NCI-H345 treated with DMSO at 0.1 percent for 48 hours (cell line): ENCODE measurements around the gene NISCH.

Source experiments
- DNase-seq: peaks from one replicate; lab custom pipeline; 2025; ENCODE audit not compliant: unreplicated experiment; lab: John Stamatoyannopoulos, UW

Gene NISCH

DNA sequence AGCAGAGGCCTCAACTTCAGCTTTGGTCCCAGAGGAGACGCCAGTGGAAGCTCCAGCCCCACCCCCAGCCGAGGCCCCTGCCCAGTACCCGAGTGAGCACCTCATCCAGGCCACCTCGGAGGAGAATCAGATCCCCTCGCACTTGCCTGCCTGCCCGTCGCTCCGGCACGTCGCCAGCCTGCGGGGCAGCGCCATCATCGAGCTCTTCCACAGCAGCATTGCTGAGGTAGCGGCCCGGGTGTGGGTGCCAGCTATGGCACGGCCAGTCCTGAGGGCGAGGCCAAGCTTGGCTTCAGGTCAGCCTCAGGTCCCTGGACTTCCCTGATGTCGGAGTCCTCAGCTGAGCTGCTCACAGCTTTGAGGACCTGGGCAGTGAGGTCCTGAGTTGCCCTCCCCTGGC, 34.0 kb downstream of the NISCH start:
- no peak for DNase-seq

DNA sequence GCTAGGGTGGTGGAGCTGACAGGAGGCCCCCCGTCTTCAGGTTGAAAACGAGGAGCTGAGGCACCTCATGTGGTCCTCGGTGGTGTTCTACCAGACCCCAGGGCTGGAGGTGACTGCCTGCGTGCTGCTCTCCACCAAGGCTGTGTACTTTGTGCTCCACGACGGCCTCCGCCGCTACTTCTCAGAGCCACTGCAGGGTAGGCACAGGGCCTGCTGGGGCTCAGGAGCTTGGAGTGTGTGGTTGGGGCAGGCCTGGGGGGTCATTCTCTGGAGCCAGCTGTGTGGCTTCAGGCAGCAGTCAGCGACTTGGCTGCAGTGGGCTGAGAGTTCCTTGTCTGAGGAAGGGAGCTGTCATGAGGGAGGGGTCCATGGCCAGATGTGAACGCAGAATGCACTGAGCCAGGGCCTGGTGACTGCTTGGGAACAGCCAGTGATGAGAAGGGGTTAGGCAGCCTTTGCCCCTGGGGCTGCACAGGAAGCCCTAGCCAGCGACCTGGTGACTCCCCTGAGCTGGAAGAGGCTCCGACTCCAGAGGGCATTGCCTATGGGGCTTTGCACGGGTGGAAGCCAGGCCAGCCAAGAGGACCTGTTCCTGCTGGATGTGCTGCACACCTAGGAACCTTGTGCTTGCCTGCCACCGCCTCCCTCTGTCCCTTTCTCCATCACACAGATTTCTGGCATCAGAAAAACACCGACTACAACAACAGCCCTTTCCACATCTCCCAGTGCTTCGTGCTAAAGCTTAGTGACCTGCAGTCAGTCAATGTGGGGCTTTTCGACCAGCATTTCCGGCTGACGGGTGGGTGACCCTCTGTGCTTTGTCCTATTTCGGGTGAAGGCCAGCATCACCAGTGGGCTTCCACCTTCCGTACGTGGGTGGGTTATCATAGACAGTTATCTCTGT, 34.9 kb downstream of the NISCH start:
- DNase-seq: no peak

DNA sequence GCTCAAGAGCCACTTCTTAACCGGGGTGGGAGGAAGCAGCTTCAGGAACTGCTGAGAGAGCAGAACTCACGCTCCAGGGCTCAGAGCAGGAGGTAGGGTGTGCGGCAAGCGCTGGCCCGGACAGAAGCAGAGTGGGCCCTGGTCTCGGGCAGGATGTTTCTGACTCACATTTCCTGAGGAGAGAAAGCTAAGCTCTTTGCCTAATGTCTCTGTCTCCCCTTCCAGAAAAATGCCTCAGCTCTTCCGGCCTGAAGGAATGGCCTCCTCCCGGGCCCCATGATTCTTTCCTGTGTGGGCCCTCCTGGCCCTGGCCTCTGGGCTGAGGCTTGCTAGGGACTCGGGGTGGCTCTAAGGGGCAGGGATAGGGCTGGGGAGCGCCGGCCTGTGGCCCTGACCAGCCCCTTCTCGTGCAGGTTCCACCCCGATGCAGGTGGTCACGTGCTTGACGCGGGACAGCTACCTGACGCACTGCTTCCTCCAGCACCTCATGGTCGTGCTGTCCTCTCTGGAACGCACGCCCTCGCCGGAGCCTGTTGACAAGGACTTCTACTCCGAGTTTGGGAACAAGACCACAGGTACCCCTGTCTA, 35.6 kb downstream of the NISCH start:
- no peak for DNase-seq

DNA sequence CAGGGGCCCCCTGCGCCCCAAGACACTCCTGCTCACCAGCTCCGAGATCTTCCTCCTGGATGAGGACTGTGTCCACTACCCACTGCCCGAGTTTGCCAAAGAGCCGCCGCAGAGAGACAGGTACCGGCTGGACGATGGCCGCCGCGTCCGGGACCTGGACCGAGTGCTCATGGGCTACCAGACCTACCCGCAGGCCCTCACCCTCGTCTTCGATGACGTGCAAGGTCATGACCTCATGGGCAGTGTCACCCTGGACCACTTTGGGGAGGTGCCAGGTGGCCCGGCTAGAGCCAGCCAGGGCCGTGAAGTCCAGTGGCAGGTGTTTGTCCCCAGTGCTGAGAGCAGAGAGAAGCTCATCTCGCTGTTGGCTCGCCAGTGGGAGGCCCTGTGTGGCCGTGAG, 36.7 kb downstream of the NISCH start:
- DNase-seq: no peak

DNA sequence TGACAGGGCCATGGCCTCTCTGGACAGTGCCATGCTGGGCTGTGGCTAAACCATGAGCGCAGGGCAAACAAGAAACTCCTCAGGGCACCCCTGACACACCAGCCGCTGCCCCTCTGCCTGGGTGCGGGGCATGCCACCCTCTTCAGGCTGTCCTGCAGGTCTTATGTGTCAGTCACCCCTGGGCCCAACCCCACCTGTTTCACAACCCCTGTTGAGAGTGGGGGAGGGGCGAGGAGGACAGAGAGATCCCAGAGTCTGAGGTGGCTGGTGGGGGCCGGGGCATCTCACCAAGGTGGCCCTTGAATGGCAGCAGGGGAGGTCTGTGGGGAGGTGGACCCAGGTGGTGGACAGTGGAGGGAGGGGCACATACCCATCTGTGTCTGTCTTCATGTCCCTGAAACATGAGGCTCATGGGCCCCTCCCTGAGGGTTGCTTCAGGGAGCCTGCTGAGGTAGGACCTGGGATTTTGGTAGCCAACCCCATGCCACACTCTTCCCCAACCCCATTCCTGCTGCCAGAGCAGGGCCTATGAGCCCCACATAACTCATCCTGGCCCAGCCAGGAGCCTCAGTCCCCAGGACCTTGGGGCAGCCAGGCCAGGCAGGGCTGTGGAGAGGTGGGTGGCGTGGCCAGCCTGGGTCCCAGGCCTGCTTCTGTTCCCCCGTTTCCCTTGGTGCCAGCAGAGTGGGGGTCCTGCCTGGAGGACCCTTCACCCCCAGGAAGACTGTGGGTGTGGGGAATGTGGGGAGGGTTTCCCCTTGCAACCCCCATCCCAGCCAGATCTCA, 38.0 kb downstream of the NISCH start:
- no peak for DNase-seq

DNA sequence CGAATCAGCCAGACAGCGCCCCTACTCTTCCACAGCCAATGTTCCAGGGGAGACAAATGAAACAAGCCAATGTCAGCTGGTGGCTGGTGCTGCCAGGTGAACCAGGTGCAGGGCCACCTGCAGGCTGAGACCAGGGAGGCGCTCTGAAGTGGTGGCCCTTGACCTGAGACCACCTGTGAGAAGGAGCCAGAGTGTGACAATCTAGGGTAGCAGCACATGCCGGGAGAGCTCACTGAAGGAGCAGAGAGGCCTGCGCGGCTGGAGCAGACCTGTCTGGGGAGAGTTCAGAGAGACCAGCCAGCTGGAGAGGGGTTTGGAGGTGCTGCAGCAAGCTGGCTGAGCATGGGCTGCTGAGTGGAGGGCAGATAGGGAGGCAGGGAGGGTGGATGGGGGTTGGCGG, 39.0 kb downstream of the NISCH start:
- no peak for DNase-seq

DNA sequence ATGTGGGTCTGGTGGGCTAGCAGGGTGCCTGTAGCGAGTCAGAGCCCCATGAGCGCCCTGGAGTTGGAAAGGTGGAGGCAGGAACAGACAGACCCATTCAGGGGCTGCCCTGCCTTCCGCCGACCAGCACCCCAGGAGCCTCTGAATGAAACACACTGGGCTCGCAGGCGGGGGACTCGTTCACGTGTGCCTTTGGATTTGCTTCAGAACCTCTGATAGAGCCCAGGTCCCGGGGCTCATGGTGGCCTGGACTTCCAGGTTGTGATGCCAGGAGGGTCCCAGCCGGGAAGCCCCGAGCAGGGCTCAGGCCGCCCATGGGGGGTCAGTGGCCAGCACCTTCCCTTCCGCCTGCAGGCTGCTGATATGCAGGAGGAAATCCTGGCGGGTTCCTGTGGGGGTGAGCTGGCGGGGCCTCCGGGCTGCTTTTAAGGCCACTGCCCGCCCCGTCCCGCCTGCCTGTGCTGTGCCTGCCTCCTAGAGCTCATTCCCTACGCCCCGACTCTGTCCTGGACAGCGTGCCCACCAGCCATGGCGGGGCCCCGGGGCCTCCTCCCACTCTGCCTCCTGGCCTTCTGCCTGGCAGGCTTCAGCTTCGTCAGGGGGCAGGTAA, 39.6 kb downstream of the NISCH start, which contains the start of gene STAB1:
Gene STAB1, plus strand, starts transcription at position 453 of the 610 bp plus-strand sequence. Its CDS starts 76 bp downstream, at position 529.
- no peak for DNase-seq

DNA sequence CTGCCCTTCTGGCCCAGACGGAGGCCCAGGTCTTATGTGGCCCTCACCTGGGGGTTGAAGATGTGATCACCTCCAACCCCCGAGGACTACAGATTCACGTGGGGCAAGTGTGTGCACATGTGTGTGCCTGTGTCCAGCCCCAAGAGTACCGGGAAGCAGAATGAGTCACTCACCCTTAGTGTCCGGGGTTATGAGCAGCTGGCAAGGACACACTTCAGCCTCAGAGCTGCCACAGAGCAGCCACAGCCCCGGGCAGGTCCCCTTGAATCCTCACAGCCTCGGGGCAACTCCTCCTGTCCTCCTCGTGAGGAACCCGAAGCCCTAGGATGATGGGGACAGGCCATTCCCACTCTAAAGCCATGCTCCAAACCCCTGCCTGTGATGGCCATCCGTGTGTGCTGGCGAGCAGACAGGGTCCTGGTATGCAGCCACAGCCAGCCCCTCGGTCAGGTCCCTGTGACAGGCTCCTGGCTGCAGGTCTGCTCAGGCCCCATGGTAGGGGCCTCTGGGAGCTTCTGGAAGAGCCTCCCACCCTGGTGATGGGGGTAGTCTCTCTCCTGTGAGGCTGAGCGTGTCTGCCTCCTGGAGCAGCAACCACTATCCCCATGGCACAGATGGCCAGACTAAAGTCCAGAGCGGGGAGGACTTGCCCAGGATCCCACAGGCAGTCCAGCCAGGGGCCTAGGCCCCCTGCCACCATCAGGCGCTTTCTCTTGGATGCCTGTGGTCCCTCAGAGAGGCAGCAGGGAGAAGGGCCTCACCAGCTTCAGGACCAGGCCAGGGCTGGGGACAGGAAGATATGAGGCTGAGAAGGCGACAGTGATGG, 40.6 kb downstream of the NISCH start:
- no peak for DNase-seq

DNA sequence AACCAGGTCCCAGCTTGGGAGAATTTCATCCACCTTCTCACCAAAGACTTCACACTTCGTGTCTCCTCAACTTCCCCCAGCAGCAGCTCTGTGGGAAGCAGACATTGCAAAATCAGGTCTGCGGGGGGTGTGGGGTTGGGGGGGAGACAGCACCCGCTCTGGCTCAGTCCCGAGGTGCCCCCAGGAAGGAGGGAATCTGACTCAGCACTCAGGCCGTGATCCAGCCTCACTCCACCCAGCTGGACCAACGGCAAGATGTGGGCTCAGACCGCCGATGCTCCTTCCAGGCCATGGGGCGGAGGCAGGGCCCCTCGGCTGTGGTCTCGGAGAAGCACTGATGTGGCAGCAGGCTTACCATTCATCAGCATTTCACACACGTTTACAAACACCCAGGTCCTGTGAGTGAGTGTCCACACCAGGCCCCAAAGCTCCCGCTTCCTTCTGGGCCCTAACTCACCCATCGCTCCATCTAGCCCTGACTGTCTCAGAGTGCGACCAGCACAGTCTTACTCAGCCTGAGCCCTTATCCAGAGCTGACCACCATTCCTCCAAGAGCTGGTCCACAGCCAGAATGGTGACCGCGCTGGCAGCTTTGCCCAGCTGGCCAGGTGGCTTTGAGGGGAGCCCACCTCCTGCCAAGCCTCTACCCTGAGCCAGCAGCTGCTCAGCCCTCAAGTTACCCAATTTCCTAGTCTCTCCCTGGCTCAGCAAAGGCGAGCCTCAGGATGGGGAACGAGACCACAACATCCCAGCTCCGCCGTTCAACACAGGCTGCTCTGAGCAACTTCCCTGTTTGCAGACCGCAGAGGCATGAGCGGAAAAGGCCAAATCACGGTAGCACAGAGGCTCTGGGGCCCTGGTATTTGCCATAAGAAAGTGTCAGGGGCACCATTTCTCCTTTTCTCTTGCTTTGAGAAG, 43.0 kb downstream of the NISCH start:
- no peak for DNase-seq

DNA sequence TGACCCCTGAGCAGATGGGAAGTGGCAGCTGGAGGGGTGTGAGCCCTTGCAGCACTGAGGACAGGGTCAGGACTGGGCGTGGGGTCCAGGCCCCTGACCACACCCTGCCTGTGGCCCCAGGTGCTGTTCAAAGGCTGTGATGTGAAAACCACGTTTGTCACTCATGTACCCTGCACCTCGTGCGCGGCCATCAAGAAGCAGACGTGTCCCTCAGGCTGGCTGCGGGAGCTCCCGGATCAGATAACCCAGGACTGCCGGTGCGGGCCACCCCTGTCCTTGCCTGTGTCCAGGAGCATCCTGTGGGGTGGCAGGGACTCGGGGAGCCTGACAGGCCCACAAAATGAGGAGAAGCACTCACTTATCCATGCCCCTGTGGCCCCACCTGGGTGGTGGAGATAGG, 45.6 kb downstream of the NISCH start:
- DNase-seq: no peak

DNA sequence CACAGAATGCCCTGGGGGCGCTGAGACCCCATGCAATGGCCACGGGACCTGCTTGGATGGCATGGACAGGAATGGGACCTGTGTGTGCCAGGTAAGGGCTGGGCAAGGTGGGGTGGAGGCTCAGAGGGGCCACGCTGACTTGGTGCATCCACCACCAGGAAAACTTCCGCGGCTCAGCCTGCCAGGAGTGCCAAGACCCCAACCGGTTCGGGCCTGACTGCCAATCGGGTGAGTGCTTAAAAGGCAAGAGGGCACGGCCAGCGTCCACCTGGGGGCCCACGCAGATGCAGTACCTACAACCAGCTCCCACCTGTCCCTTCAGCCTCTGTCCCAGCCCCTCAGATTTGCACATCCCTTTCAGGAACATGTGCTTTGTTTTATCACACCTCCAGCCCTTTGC, 46.6 kb downstream of the NISCH start:
- DNase-seq: no peak

DNA sequence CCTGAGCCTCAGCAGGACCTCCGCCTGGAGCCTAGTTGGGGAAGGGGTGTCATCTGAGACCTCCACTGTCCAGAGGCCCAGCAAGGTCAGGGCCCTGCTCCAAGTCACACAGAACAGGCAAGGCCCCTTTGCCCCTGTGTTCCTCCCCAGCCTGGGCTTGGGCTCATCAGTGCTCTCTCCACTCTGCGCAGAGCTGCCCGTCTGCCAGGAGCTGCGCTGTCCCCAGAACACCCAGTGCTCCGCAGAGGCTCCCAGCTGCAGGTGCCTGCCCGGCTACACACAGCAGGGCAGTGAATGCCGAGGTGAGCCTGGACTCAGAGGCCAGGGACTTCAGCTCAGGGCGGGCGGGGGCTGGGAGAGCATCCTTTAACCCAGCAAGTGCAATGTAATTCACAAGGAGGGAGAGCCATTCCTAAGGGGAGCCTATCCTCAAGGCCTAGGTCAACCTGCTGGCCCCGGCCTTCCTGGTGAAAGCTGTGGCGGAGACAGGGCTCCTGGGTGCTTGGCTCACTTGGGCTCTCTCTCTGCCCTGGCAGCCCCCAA, 47.5 kb downstream of the NISCH start:
- DNase-seq: no peak

DNA sequence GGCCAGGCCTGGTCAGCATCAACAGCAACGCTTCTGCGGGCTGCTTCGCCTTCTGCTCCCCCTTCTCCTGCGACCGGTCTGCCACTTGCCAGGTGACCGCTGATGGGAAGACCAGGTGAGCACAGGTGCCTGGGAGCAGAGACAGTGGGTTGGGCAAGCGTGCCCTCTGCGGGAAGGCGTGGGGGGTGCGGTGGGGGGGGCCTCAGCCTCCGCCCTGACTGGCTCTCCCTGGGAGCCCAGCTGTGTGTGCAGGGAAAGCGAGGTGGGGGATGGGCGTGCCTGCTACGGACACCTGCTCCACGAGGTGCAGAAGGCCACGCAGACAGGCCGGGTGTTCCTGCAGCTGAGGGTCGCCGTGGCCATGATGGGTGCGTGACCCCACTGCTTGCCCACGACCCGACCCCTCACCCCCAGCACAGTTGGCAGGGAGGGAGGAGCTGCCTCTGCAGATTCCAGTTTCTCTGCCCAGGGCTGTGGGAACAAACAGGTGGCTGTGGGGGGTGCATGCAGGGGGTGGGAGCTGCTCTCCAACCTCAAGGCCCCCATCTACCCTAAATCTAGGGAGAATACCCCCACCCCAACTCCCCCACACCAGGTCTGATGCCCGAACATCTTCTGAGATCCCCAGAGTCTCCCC, 48.5 kb downstream of the NISCH start:
- no peak for DNase-seq

DNA sequence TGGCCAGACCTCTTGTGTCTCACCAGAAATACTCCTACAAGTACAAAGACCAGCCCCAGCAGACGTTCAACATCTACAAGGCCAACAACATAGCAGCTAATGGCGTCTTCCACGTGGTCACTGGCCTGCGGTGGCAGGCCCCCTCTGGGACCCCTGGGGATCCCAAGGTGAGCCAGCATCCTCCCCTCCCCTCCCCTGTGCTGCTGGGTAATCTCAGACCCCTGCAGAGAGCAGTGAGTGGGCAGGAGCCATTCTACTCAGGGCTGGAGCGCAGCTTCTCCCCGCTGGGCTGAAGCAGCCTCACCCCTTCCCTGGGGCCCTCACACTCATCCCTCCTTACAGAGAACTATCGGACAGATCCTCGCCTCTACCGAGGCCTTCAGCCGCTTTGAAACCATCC, 49.6 kb downstream of the NISCH start:
- no peak for DNase-seq

DNA sequence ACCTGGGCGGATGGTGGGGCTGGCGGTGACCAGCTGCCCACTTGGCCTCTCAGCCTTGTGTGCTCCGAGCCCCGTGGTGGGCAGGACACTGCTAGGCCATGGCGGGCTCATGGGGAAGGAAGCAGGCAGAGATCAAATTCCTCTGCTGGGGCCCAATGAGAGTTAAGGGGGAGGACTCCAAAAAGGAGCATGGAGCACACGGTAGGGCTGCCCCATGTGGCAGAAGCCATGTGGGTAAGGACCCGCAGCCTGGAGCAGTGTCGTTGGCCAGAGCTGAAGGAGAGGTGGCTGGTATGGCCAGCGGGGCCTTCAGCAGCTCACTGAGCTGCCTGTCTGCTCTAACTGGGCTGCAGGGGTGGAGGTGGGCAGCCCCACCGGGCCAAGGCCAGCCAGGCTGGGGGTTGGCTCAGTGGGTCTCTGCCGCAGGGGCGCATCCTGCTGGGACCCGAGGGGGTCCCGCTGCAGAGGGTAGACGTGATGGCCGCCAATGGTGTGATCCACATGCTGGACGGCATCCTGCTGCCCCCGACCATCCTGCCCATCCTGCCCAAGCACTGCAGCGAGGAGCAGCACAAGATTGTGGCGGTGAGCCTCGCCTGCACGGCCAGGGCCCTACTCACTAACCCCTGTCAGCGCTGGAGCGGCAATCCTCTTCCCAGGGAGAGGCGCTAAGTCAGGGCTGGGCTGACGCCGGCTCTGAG, 51.0 kb downstream of the NISCH start:
- DNase-seq: no peak

DNA sequence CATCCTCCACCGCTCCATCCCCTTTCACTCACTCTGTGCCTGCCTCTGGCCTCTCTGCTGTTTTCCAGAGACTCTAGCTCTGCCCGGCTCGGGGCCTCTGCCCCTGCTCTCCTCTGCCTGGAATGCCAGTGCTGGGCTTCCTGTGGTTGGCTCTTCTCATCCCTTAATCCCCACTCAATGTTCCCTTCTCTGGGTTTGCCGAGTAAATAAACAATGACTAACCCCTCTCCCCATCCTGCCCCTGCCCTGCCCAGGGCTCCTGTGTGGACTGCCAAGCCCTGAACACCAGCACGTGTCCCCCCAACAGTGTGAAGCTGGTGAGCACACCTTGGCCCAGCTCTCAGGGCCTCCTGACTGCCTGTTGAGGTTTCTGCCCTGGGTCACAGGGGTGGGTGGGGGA, 52.0 kb downstream of the NISCH start:
- DNase-seq: no peak

DNA sequence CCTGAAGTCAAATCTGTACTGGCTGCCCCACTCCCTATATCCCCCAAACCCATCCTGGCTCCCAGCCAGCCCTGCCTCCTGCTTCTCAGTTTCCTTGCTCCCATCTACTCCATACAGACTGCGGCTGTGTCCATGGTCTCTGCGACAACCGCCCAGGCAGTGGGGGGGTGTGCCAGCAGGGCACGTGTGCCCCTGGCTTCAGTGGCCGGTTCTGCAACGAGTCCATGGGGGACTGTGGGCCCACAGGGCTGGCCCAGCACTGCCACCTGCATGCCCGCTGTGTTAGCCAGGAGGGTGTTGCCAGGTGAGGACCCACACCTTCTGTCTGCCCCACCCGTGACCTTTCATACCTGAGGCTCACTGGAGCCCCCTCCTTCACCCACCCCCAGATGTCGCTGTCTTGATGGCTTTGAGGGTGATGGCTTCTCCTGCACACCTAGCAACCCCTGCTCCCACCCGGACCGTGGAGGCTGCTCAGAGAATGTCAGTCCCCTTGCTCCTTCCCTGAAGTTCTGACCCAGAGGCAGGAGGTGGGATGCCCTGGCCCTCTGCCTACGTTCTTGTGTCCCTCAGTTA, 54.4 kb downstream of the NISCH start:
- DNase-seq: no peak

DNA sequence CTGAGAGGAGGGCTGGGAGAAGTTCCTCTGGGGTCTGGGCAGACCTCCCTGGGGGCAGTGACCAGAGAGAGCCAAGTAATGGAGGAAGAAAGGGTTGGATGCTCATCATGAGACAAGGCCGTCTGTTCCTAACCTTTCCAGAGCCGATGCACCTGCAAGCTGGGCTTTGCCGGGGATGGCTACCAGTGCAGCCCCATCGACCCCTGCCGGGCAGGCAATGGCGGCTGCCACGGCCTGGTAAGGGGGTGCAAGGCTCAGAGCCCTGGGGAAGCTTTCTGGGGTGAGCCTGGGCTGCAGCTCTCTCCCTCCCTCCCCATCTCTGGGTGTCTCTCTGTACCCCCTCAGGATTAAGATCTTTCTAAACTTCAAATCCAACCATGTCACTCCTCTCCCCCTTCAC, 56.1 kb downstream of the NISCH start:
- no peak for DNase-seq
